Gastroesophageal sphincter (tissue), 4 donors: ENCODE measurements around the gene MSANTD3. TPM values are rescaled to one million over a fixed set of nuclear protein-coding genes. Genes with fewer than 3 reads are reported as not detected.

ENCODE experiments used
- ATAC-seq: fragments of 150-250 bp; one replicate; pipeline ENCODE4 v1.9.1; 2016; ENCODE audit warnings: mild to moderate bottlenecking, moderate library complexity
- H3K27ac ChIP-seq, 4 donors: fragments of 200-600 bp; sonication (generic) in 3 of 4; 1 replicate in 3 of 4; 2 replicates in 1 of 4; pipeline ENCODE4 v1.5.1; 2016 to 2019
- H3K27me3 ChIP-seq: fragments of 200-600 bp; sonication (generic); one replicate; pipeline ENCODE4 v1.5.1; 2019
- H3K36me3 ChIP-seq, 2 donors: fragments of 200-600 bp; sonication (generic); one replicate each; pipeline ENCODE4 v1.5.1; 2019; ENCODE audit warnings: control low read depth in 1 of 2
- H3K4me1 ChIP-seq, 3 donors: fragments of 200-600 bp; sonication (generic); 1 replicate in 2 of 3; 2 replicates in 1 of 3; pipeline ENCODE4 v1.5.1; 2016 to 2019; ENCODE audit warnings: control low read depth in 2 of 3
- H3K4me3 ChIP-seq, 2 donors: fragments of 200-600 bp; sonication (generic); one replicate each; pipeline ENCODE4 v1.5.1; 2019; ENCODE audit warnings: mild to moderate bottlenecking in 1 of 2, moderate library complexity in 1 of 2
- H3K9me3 ChIP-seq, 3 donors: fragments of 200-600 bp; sonication (generic); one replicate each; pipeline ENCODE4 v1.5.1; 2017 to 2019; ENCODE audit warnings: control low read depth in 2 of 3
- CTCF ChIP-seq, 4 experiments: fragments of 200-600 bp in 2 of 4; fragments of 450-650 bp in 2 of 4; sonication (generic) in 1 of 4; IDR thresholded peaks; one replicate each; pipeline ENCODE4 v1.5.1; 2017 to 2019; ENCODE audit warnings: antibody characterized with exemption in 4 of 4, mild to moderate bottlenecking in 2 of 4, moderate library complexity in 2 of 4
- EP300 ChIP-seq: sonication (generic); formaldehyde crosslinking; IDR thresholded peaks from one replicate; pipeline ENCODE4 v1.6.1; 2017; ENCODE audit warnings: antibody characterized with exemption, mild to moderate bottlenecking
- POLR2A ChIP-seq, 2 donors: fragments of 450-650 bp; IDR thresholded peaks; one replicate each; pipeline ENCODE4 v1.6.1; 2017; ENCODE audit warnings: antibody characterized with exemption in 2 of 2, mild to moderate bottlenecking in 2 of 2, moderate library complexity in 1 of 2
- POLR2AphosphoS5 ChIP-seq: sonication (generic); formaldehyde crosslinking; IDR thresholded peaks from one replicate; pipeline ENCODE4 v1.6.1; 2017; ENCODE audit warnings: antibody characterized with exemption
- WGBS, 2 donors: methylation state at CpG; one replicate each; pipeline ENCODE4 v1.1.5; 2018; ENCODE audit warnings: low coverage in 1 of 2; 5-methylcytosine and 5-hydroxymethylcytosine counted together
- total RNA-seq, 4 donors: library from RNA; depleted of rRNA; stranded (reverse); fragments of >200 nt; gene quantifications; one replicate each; pipeline ENCODE4 v1.1.0, GENCODE V29; 2016

Gene MSANTD3
- total RNA-seq, 4 donors from 2014 or later, result 19.1 to 56.9 (median 34.8) TPM

GRCh38 chr9:100466829-100467221 lies 39.9 kb downstream of the MSANTD3 start:
- H3K9me3 ChIP-seq, result no peaks in the 10 kb centered on the region
- no peak for TF ChIP-seq CTCF (IDR thresholded peaks at IDR 0.05)
- no peak for TF ChIP-seq EP300
- TF ChIP-seq POLR2A (IDR thresholded peaks at IDR 0.05), result no peak
- TF ChIP-seq POLR2AphosphoS5, result no peak
- no peaks in the 10 kb centered on the region for H3K36me3 ChIP-seq
- ATAC-seq, result no peak
- H3K4me3 ChIP-seq, result no peak overlapping the region
- peaks cover 0 to 11% (median 0%) of the 10 kb centered on the region in 3 donors for H3K4me1 ChIP-seq
- H3K27me3 ChIP-seq, result no peaks in the 10 kb centered on the region
- no peak overlapping the region for H3K27ac ChIP-seq
- WGBS, 2 donors, result 91 to 94% methylated on average over 1 of the region's 1 CpG

- WGBS, 2 donors, result 87 to 90% methylated on average over 2 to 6 of the region's 6 CpGs
- Histone ChIP-seq H3K27ac (no peak overlapping the region), H3K4me3 (no peak overlapping the region), H3K9me3 (no peaks in the 10 kb centered on the region), H3K36me3 (no peaks in the 10 kb centered on the region), H3K4me1 (peaks cover 0 to 16% (median 0%) of the 10 kb centered on the region in 3 donors), H3K27me3 (no peaks in the 10 kb centered on the region)
- no peak for TF ChIP-seq POLR2AphosphoS5
- TF ChIP-seq EP300, result no peak
- no peak for TF ChIP-seq CTCF (IDR thresholded peaks at IDR 0.05)
- no peak for TF ChIP-seq POLR2A (IDR thresholded peaks at IDR 0.05)
- ATAC-seq, result no peak
Measured at GRCh38 chr9:100468041-100468440, 41.1 kb downstream of the MSANTD3 start.

- Histone ChIP-seq H3K27me3 (peaks cover 9% of the 10 kb centered on the region), H3K36me3 (no peaks in the 10 kb centered on the region), H3K4me3 (peak overlapping the region in 1 of 2 donors; percentile 72), H3K9me3 (no peaks in the 10 kb centered on the region), H3K27ac (no peak overlapping the region), H3K4me1 (peaks cover 0 to 16% (median 0%) of the 10 kb centered on the region in 3 donors)
- TF ChIP-seq CTCF (IDR thresholded peaks at IDR 0.05) (no peak), EP300 (no peak), POLR2AphosphoS5 (no peak), POLR2A (IDR thresholded peaks at IDR 0.05) (no peak)
- ATAC-seq, result no peak
- 82 to 88% methylated on average over 3 of the region's 3 CpGs for WGBS, 2 donors
Measured at GRCh38 chr9:100472268-100472667, 45.3 kb downstream of the MSANTD3 start.

GRCh38 chr9:100472788-100473275 lies 45.9 kb downstream of the MSANTD3 start, which contains the start of gene TMEFF1:
TMEFF1 (plus strand) TSS chr9:100473149; CDS start chr9:100473545, 396 bp downstream.
- peak within 1 kb of the TSS in 1 of 4 donors; percentile 51 for H3K27ac ChIP-seq
- H3K27me3 ChIP-seq, result peaks cover 9% of the 10 kb centered on the region
- peak within 1 kb of the TSS; percentile 43 to 72 for H3K4me3 ChIP-seq
- no peaks in the 10 kb centered on the region for H3K36me3 ChIP-seq
- peak; percentile 64 for ATAC-seq
- TF ChIP-seq POLR2A (IDR thresholded peaks at IDR 0.05) (no peak), CTCF (IDR thresholded peaks at IDR 0.05) (peak in 1 of 4 experiments; percentile 20)
- H3K4me1 ChIP-seq, result peaks cover 0 to 16% (median 0%) of the 10 kb centered on the region in 3 donors
- no peaks in the 10 kb centered on the region for H3K9me3 ChIP-seq
- 9 to 25% methylated on average over 1 of the region's 54 CpGs for WGBS, 2 donors
